HepG2 (cell line): ENCODE data around the gene MRPS18C. TPM values are rescaled to one million over a fixed set of nuclear protein-coding genes. Genes with fewer than 3 reads are reported as not detected.
A peak's percentile ranks its signal among the peaks of the same experiment; 100 is the strongest.

Experiments
- ARNT2 ChIP-seq: sonication (generic); formaldehyde crosslinking; IDR thresholded peaks from 2 replicates; pipeline ENCODE4 v1.8.0; 2022; ENCODE audit warnings: mild to moderate bottlenecking, low read depth, missing genetic modification reagents, moderate library complexity
- CENPT ChIP-seq: sonication (generic); formaldehyde crosslinking; IDR thresholded peaks from 2 replicates; pipeline ENCODE4 v1.8.0; 2022; ENCODE audit warnings: low read depth, mild to moderate bottlenecking, moderate library complexity, missing genetic modification reagents
- FOXK1 ChIP-seq: sonication (generic); formaldehyde crosslinking; IDR thresholded peaks from 2 replicates; pipeline ENCODE4 v1.4.0; 2020; ENCODE audit warnings: low read depth, missing genetic modification reagents, borderline replicate concordance
- KMT2A ChIP-seq: sonication (generic); formaldehyde crosslinking; IDR thresholded peaks from 2 replicates; pipeline ENCODE4 v1.4.0; 2020; ENCODE audit warnings: missing genetic modification reagents
- KMT2B ChIP-seq: IDR thresholded peaks from 2 replicates; pipeline ENCODE4 v1.6.1; 2016; ENCODE audit warnings: missing genetic modification reagents, missing compliant biosample characterization
- MAFK ChIP-seq, 2 experiments: IDR thresholded peaks in 1 of 2; conservative IDR thresholded peaks in 1 of 2; 2 replicates each; pipeline ENCODE4 v1.6.1; 2011; ENCODE audit warnings: improper control_type of control experiment in 2 of 2, low read length in 2 of 2
- SOX6 ChIP-seq, 2 experiments: fragments of 450-650 bp in 1 of 2; sonication (generic) in 1 of 2; formaldehyde crosslinking in 1 of 2; IDR thresholded peaks; 2 replicates each; pipeline versions ENCODE4 v1.4.0 to v1.6.1; 2017 to 2020; ENCODE audit warnings: antibody characterized with exemption in 1 of 2, mild to moderate bottlenecking in 1 of 2, missing genetic modification reagents in 1 of 2
- ZNF12 ChIP-seq: sonication (generic); formaldehyde crosslinking; IDR thresholded peaks from 2 replicates; pipeline ENCODE4 v1.5.0; 2020; ENCODE audit warnings: missing genetic modification reagents
- ZNF143 ChIP-seq: sonication (generic); formaldehyde crosslinking; IDR thresholded peaks from 2 replicates; pipeline ENCODE4 v1.4.0; 2020; ENCODE audit warnings: missing genetic modification reagents
- ZNF350 ChIP-seq: sonication (generic); formaldehyde crosslinking; IDR thresholded peaks from 2 replicates; pipeline ENCODE4 v1.4.0; 2020; ENCODE audit warnings: mild to moderate bottlenecking, low read depth, missing genetic modification reagents, borderline replicate concordance
- ZNF772 ChIP-seq: sonication (generic); formaldehyde crosslinking; IDR thresholded peaks from 2 replicates; pipeline ENCODE4 v1.5.0; 2020; ENCODE audit warnings: mild to moderate bottlenecking, missing genetic modification reagents
- ZSCAN30 ChIP-seq: sonication (generic); formaldehyde crosslinking; IDR thresholded peaks from 2 replicates; pipeline ENCODE4 v1.5.0; 2020; ENCODE audit warnings: mild to moderate bottlenecking, missing genetic modification reagents
- polyA plus RNA-seq, 8 experiments: library from polyadenylated mRNA; depleted of rRNA in 3 of 8; stranded (reverse) in 7 of 8; unstranded in 1 of 8; fragments of >200 nt; fragmentation: Illumina TruSeq in 4 of 8; extraction: Trizol in 4 of 8; gene quantifications; 2 replicates each; pipeline versions ENCODE4 v1.2.1 to v1.2.3, GENCODE V29; 2011 to 2016; ENCODE audit warnings: low read depth in 4 of 8, missing spikeins in 1 of 8, mixed read lengths in 1 of 8; ENCODE audit not compliant: insufficient read depth in 1 of 8
- total RNA-seq, 5 experiments: library from RNA; depleted of rRNA; stranded (reverse); fragments of >200 nt; fragmentation: Illumina TruSeq; extraction: Trizol; gene quantifications; 2 replicates each; pipeline ENCODE4 v1.2.3, GENCODE V29; 2016; ENCODE audit warnings: low read depth in 1 of 5
- TF ChIP-seq, protein P1 (sequence below): IDR thresholded peaks from 2 replicates; pipeline ENCODE4 v1.6.1; 2016; ENCODE audit warnings: low read depth, missing genetic modification reagents, missing compliant biosample characterization
- TF ChIP-seq, protein P2 (sequence below): sonication (generic); formaldehyde crosslinking; IDR thresholded peaks from 2 replicates; pipeline ENCODE4 v1.5.0; 2020; ENCODE audit warnings: mild to moderate bottlenecking, low read depth, missing genetic modification reagents, borderline replicate concordance
- TF ChIP-seq, protein P3 (sequence below): sonication (generic); formaldehyde crosslinking; IDR thresholded peaks from 2 replicates; pipeline ENCODE4 v1.4.0; 2020; ENCODE audit warnings: missing genetic modification reagents
- TF ChIP-seq, protein P4 (sequence below): sonication (generic); formaldehyde crosslinking; IDR thresholded peaks from 2 replicates; pipeline ENCODE4 v1.4.0; 2020; ENCODE audit warnings: mild to moderate bottlenecking, low read depth, missing genetic modification reagents
- TF ChIP-seq, protein P5 (sequence below): sonication (generic); formaldehyde crosslinking; IDR thresholded peaks from 2 replicates; pipeline ENCODE4 v1.8.1; 2023; ENCODE audit warnings: missing genetic modification reagents, mild to moderate bottlenecking, borderline replicate concordance

MRPS18C gene
- total and polyA plus RNA-seq, 2 of the 13 experiments (the other 11 are each of a cell fraction or from before 2014, with no cell fraction given) = 45.4 to 124 TPM

DNA sequence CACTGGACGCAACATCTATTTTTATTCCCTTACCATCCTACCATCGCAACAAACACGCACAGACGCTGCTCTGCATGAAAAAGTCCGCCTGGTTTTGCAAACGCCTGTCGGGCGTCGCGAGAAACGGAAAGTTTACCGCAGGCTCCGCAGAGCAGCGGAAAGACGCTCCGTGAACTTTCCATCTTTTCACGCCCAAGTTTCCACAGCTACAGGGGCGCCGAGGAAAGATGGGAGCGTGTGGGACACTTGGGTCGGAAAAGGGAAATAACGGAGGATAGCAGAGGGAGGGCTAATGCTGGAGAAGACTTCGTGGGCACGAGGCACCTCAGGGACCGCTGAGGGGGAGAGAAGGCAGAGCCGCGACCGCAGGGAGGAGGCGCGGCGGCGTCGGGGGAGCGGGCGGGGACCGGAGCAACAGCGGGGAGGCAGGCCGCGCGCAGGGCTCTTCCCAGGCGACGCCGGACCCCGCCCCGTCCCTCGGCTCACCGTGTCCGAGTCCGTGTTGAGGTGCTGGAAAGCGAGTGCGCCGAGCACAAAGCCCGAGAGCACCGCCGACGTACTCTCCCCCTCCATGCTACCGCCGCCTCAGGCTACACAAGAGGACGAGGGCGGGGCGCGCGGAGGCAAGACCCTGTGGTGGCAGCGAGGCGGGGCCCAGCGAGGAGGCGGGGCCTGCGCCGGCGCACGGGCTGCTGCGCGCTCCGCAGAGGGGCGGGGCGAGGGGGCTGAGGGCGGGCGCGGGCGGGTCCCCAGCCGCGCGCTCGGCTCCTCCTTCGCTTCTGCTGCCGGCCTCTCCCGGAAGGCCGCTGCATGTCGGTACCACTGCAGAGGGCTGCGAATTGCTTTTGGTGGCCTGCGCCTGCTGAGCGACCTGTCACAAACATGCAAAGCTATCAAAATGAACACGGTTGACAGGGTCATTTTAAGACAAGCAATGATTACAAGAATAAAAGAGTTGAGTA is 28.9 kb downstream of the MRPS18C start, which contains the start of gene ABRAXAS1 (continued):
- TF ChIP-seq, protein P1, sequence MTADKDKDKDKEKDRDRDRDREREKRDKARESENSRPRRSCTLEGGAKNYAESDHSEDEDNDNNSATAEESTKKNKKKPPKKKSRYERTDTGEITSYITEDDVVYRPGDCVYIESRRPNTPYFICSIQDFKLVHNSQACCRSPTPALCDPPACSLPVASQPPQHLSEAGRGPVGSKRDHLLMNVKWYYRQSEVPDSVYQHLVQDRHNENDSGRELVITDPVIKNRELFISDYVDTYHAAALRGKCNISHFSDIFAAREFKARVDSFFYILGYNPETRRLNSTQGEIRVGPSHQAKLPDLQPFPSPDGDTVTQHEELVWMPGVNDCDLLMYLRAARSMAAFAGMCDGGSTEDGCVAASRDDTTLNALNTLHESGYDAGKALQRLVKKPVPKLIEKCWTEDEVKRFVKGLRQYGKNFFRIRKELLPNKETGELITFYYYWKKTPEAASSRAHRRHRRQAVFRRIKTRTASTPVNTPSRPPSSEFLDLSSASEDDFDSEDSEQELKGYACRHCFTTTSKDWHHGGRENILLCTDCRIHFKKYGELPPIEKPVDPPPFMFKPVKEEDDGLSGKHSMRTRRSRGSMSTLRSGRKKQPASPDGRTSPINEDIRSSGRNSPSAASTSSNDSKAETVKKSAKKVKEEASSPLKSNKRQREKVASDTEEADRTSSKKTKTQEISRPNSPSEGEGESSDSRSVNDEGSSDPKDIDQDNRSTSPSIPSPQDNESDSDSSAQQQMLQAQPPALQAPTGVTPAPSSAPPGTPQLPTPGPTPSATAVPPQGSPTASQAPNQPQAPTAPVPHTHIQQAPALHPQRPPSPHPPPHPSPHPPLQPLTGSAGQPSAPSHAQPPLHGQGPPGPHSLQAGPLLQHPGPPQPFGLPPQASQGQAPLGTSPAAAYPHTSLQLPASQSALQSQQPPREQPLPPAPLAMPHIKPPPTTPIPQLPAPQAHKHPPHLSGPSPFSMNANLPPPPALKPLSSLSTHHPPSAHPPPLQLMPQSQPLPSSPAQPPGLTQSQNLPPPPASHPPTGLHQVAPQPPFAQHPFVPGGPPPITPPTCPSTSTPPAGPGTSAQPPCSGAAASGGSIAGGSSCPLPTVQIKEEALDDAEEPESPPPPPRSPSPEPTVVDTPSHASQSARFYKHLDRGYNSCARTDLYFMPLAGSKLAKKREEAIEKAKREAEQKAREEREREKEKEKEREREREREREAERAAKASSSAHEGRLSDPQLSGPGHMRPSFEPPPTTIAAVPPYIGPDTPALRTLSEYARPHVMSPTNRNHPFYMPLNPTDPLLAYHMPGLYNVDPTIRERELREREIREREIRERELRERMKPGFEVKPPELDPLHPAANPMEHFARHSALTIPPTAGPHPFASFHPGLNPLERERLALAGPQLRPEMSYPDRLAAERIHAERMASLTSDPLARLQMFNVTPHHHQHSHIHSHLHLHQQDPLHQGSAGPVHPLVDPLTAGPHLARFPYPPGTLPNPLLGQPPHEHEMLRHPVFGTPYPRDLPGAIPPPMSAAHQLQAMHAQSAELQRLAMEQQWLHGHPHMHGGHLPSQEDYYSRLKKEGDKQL (CRISPR knock-in tag) = no peak
- peak; percentile 60 for TF ChIP-seq CENPT
- TF ChIP-seq SOX6 (IDR thresholded peaks at IDR 0.05) = no peak
- peak; percentile 37 for TF ChIP-seq SOX6 (CRISPR knock-in tag; IDR thresholded peaks at IDR 0.05)
- TF ChIP-seq ZNF350 (CRISPR knock-in tag) = peak; percentile 69; the same call in 1 of the 2 replicates
- no peak for TF ChIP-seq MAFK (conservative IDR thresholded peaks at IDR 0.05 in 1 of 2, IDR thresholded peaks at IDR 0.05 in 1 of 2; ENCODE audit: low read length in 2 of 2)
- TF ChIP-seq ZNF772 (CRISPR knock-in tag) = peak; percentile 73
- TF ChIP-seq ZNF143 (CRISPR knock-in tag) = no peak; the same call in 1 of the 2 replicates
- TF ChIP-seq, protein P2, sequence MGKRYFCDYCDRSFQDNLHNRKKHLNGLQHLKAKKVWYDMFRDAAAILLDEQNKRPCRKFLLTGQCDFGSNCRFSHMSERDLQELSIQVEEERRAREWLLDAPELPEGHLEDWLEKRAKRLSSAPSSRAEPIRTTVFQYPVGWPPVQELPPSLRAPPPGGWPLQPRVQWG = no peak
- TF ChIP-seq, protein P3, sequence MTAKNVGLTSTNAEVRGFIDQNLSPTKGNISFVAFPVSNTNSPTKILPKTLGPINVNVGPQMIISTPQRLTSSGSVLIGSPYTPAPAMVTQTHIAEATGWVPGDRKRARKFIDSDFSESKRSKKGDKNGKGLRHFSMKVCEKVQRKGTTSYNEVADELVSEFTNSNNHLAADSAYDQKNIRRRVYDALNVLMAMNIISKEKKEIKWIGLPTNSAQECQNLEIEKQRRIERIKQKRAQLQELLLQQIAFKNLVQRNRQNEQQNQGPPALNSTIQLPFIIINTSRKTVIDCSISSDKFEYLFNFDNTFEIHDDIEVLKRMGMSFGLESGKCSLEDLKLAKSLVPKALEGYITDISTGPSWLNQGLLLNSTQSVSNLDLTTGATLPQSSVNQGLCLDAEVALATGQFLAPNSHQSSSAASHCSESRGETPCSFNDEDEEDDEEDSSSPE (CRISPR knock-in tag) = peak; percentile 79
- no peak; the same call in 1 of the 2 replicates for TF ChIP-seq FOXK1
- TF ChIP-seq, protein P4, sequence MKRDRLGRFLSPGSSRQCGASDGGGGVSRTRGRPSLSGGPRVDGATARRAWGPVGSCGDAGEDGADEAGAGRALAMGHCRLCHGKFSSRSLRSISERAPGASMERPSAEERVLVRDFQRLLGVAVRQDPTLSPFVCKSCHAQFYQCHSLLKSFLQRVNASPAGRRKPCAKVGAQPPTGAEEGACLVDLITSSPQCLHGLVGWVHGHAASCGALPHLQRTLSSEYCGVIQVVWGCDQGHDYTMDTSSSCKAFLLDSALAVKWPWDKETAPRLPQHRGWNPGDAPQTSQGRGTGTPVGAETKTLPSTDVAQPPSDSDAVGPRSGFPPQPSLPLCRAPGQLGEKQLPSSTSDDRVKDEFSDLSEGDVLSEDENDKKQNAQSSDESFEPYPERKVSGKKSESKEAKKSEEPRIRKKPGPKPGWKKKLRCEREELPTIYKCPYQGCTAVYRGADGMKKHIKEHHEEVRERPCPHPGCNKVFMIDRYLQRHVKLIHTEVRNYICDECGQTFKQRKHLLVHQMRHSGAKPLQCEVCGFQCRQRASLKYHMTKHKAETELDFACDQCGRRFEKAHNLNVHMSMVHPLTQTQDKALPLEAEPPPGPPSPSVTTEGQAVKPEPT (CRISPR knock-in tag) = 0 out of 2 replicates have a peak, but pooled peaks have one; percentile 28
- TF ChIP-seq ARNT2 (CRISPR knock-in tag) = peak; percentile 82
- TF ChIP-seq KMT2B (CRISPR knock-in tag) = peak; percentile 71
- peak; percentile 92 for TF ChIP-seq KMT2A (CRISPR knock-in tag)
- TF ChIP-seq ZSCAN30 (CRISPR knock-in tag) = no peak
- TF ChIP-seq ZNF12 (CRISPR knock-in tag) = peak; percentile 34; the same call in 1 of the 2 replicates
- TF ChIP-seq, protein P5, sequence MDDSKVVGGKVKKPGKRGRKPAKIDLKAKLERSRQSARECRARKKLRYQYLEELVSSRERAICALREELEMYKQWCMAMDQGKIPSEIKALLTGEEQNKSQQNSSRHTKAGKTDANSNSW (CRISPR knock-in tag) = 0 out of 2 replicates have a peak, but pooled peaks have one; percentile 82
